Heart right ventricle (tissue), 16 donors: Measurements from ENCODE around the gene PRDX3. TPM values are rescaled to one million over a fixed set of nuclear protein-coding genes. Genes with fewer than 3 reads are reported as not detected.

Experiments
- ATAC-seq, 8 donors: fragments of 200-7000 bp; cut with Tn5 transposase; one replicate each; pipeline ENCODE4 v1.9.1; 2020; ENCODE audit warnings: mild to moderate bottlenecking in 8 of 8, moderate library complexity in 8 of 8, moderate number of reproducible peaks in 1 of 8
- DNase-seq, 2 donors: peaks; one replicate each; pipeline ENCODE4 v3.0.0-alpha.2; 2020
- H3K27ac ChIP-seq, 10 donors: fragments of 200-600 bp; sonication (generic) in 2 of 10; one replicate each; pipeline versions ENCODE4 v1.5.0 to v1.8.0; 2020 to 2022; ENCODE audit warnings: mild to moderate bottlenecking in 3 of 10
- H3K27me3 ChIP-seq, 7 donors: fragments of 200-600 bp; one replicate each; pipeline ENCODE4 v1.8.0; 2021 to 2022; ENCODE audit warnings: mild to moderate bottlenecking in 2 of 7
- H3K36me3 ChIP-seq, 9 donors: fragments of 200-600 bp; sonication (generic) in 1 of 9; one replicate each; pipeline versions ENCODE4 v1.5.0 to v1.8.0; 2020 to 2022; ENCODE audit warnings: mild to moderate bottlenecking in 2 of 9
- H3K4me1 ChIP-seq, 9 donors: fragments of 200-600 bp; sonication (generic) in 1 of 9; one replicate each; pipeline versions ENCODE4 v1.5.0 to v1.8.0; 2020 to 2022; ENCODE audit warnings: mild to moderate bottlenecking in 4 of 9
- H3K4me3 ChIP-seq, 10 donors: fragments of 200-600 bp; sonication (generic) in 2 of 10; one replicate each; pipeline versions ENCODE4 v1.5.0 to v1.8.0; 2020 to 2022; ENCODE audit warnings: mild to moderate bottlenecking in 7 of 10, moderate library complexity in 2 of 10
- H3K9me3 ChIP-seq, 11 donors: fragments of 200-600 bp in 10 of 11; sonication (generic) in 2 of 11; one replicate each; pipeline versions ENCODE4 v1.5.0 to v1.8.0; 2013 to 2022; ENCODE audit warnings: mild to moderate bottlenecking in 2 of 11, control low read depth in 1 of 11, moderate library complexity in 1 of 11
- CTCF ChIP-seq, 9 donors: fragments of 200-600 bp; sonication (generic) in 2 of 9; IDR thresholded peaks; one replicate each; pipeline versions ENCODE4 v1.5.0 to v1.8.0; 2021 to 2022; ENCODE audit warnings: antibody characterized with exemption in 9 of 9, mild to moderate bottlenecking in 5 of 9, moderate library complexity in 1 of 9
- WGBS, 2 donors: extraction: QIAGEN DNeasy Blood & Tissue Kit; methylation state at CpG; one replicate each; pipeline ENCODE4 v1.1.7; 2013; ENCODE audit warnings: inconsistent platforms in 1 of 2; 5-methylcytosine and 5-hydroxymethylcytosine counted together
- intact Hi-C, 10 donors: fragments of 100-400 bp; cut with DNase I; formaldehyde crosslinking; loops; one replicate each; pipeline versions ENCODE4 v1.11.1 to v1.14.2; 2022
- polyA plus RNA-seq, 2 donors: library from polyadenylated mRNA; stranded (reverse); fragments of 200-250 nt; gene quantifications; one replicate each; pipeline ENCODE4 v1.2.3, GENCODE V29; 2013
- total RNA-seq, 10 donors: library from RNA; stranded (reverse); fragmentation: NEBNext Ultra II Directional in 3 of 10; extraction: Animal tissue kit (Norgen Biotek cat#: 25700) in 3 of 10; gene quantifications; one replicate each; pipeline versions ENCODE4 v1.2.1 to v1.2.4, GENCODE V29; 2021 to 2023
- donor health status: Arrhythmogenic right ventricular cardiomyopathy.
- donor health status: ischemic (EF 13 %, LVEDD 7.1; RV severe dilation, severe dysfunction).
- donor health status: healthy with polysubstance abuse.
- donor health status: DM: no; HTN: yes; CAD: no.
- donor health status: DM: no; HTN: no; CAD: no.
- donor health status: ischemic (EF 25% LVEDD 6.9; RV normal size, moderate dysfunction).
- donor health status: ischemic (EF 25% LVEDD 5.7; RV mildly dilated, moderate dysfunction).
- donor health status: healthy.
- donor health status: DM: yes; HTN: yes; CAD: no.
- donor health status: Ischemic cardiomyopathy.
- donor health status: ischemic (EF 35%, LVEDD 5.7; RV mildly dilated, moderate dysfunction).
- donor health status: nonischemic (EF 11% LVEDD 7.7; RV severe dilation, severe dysfunction).
- donor health status: DM: yes; HTN: yes; CAD: no.
- donor health status: PGD.
- donor health status: ischemic (EF 29% LVEDD 5.4; RV normal size, mild dysfunction).
- donor health status: nonischemic (EF 23%, LVEDD 6.1; RV moderate dilation, normal function).

PRDX3 gene
- total and polyA plus RNA-seq, 12 donors, result 75.4 to 323 (median 279) TPM

GRCh38 chr10:119207713-119208552 is 29.3 kb upstream of the PRDX3 start:
- ATAC-seq, result peak in 7 of 8 donors; percentile 4 to 63 (median 23)
- peaks cover 0 to 15% (median 0%) of the 10 kb centered on the region in 9 donors for H3K36me3 ChIP-seq
- peak overlapping the region; percentile 72 to 99 (median 95) for H3K4me3 ChIP-seq
- peak; percentile 51 to 70 for DNase-seq
- TF ChIP-seq CTCF (IDR thresholded peaks at IDR 0.05), result no peak
- H3K9me3 ChIP-seq, result no peaks in the 10 kb centered on the region
- WGBS, 2 donors, result 0 to 1% methylated on average over 58 to 62 of the region's 62 CpGs
- intact Hi-C loops, result loop anchor here (2.0 to 10.0 kb wide), 10 partner anchors 44 to 237 kb away; no protein-coding TSS in a partner anchor
- H3K27ac ChIP-seq, result peak overlapping the region; percentile 84 to 100 (median 98)
- H3K27me3 ChIP-seq, result no peaks in the 10 kb centered on the region
- H3K4me1 ChIP-seq, result peaks cover 5 to 68% (median 58%) of the 10 kb centered on the region in 9 donors

GRCh38 chr10:119207366-119207666 is 28.7 kb upstream of the PRDX3 start, which contains the start of gene GRK5:
Gene GRK5, plus strand, starts transcription at chr10:119207571. Its CDS starts 347 bp downstream, at chr10:119207918.
- H3K36me3 ChIP-seq, result peaks cover 0 to 9% (median 0%) of the 10 kb centered on the region in 9 donors
- no peaks in the 10 kb centered on the region for H3K27me3 ChIP-seq
- H3K4me3 ChIP-seq, result peak within 1 kb of the TSS; percentile 72 to 99 (median 95)
- no peaks in the 10 kb centered on the region for H3K9me3 ChIP-seq
- WGBS, 2 donors, result 0 to 2% methylated on average over 26 to 34 of the region's 34 CpGs
- H3K4me1 ChIP-seq, result peaks cover 3 to 65% (median 52%) of the 10 kb centered on the region in 9 donors
- H3K27ac ChIP-seq, result peak within 1 kb of the TSS; percentile 91 to 100 (median 98)
- TF ChIP-seq CTCF (IDR thresholded peaks at IDR 0.05), result no peak
- DNase-seq (peak; percentile 95 to 96), ATAC-seq (peak; percentile 89 to 98 (median 92))
- intact Hi-C loops, result loop anchor here in 9 of 10 donors (2.0 to 10.0 kb wide), 10 partner anchors 45 to 237 kb away; no protein-coding TSS in a partner anchor

- Histone ChIP-seq H3K36me3 (peaks cover 0 to 5% (median 0%) of the 10 kb centered on the region in 9 donors), H3K9me3 (no peaks in the 10 kb centered on the region), H3K27ac (peak overlapping the region; percentile 91 to 100 (median 98)), H3K27me3 (no peaks in the 10 kb centered on the region), H3K4me1 (peaks cover 3 to 60% (median 47%) of the 10 kb centered on the region in 9 donors), H3K4me3 (peak overlapping the region; percentile 22 to 99 (median 95))
- 1 to 2% methylated on average over 63 to 94 of the region's 97 CpGs for WGBS, 2 donors
- DNase-seq, result peak; percentile 73 to 81
- intact Hi-C loops, result loop anchor here in 9 of 10 donors (1.0 to 10.0 kb wide), 11 partner anchors 46 to 239 kb away; no protein-coding TSS in a partner anchor
- TF ChIP-seq CTCF (IDR thresholded peaks at IDR 0.05), result peak; percentile 59 to 92 (median 87)
- ATAC-seq, result peak; percentile 45 to 73 (median 58)
These were observed 28.2 kb upstream of the PRDX3 start for GRCh38 chr10:119206603-119207365.
